ENCODE data around the gene RNF125. TPM values are rescaled to one million over a fixed set of nuclear protein-coding genes. Genes with fewer than 3 reads are reported as not detected.

Gene RNF125
- polyA plus RNA-seq, 1 of the 3 experiments (the other 2 are of a cell fraction), result 0.05 TPM

GRCh38 chr18:32037616-32038015 lies 19.0 kb downstream of the RNF125 start:
- POLR2A ChIA-PET, result no interaction called here
- WGBS (ENCODE audit: low lambda C conversion rate), result 83% methylated on average over 10 of the region's 10 CpGs
- CTCF ChIA-PET, result no interaction called here

GRCh38 chr18:32040936-32041335 lies 22.3 kb downstream of the RNF125 start:
- Histone ChIP-seq H3K36me3 (replicated peaks in 1 of 2; ENCODE audit: control insufficient read depth in 1 of 2, insufficient read depth in 2 of 2, low read length in 1 of 2) (no peaks in the 10 kb centered on the region), H3K9me2 (no peaks in the 10 kb centered on the region), H4K20me1 (ENCODE audit: insufficient read depth) (no peaks in the 10 kb centered on the region), H3K9me3 (no peaks in the 10 kb centered on the region), H3K4me2 (no peak overlapping the region), H3K4me3 (ENCODE audit: low read depth in 2 of 2, low read length in 1 of 2) (no peak overlapping the region), H2AFZ (ENCODE audit: low read depth) (no peak overlapping the region), H3K4me1 (ENCODE audit: control insufficient read depth in 1 of 2, insufficient read depth in 2 of 2, low read depth in 1 of 2, low read length in 1 of 2) (no peaks in the 10 kb centered on the region), H3K9ac (no peak overlapping the region), H3K27ac (ENCODE audit: low read depth in 2 of 2, low read length in 1 of 2) (no peak overlapping the region), H3K79me2 (ENCODE audit: insufficient read depth) (no peaks in the 10 kb centered on the region), H3F3A (replicated peaks; ENCODE audit: insufficient read depth) (no peaks in the 10 kb centered on the region), H3K27me3 (ENCODE audit: insufficient read depth) (no peaks in the 10 kb centered on the region)
- CTCF ChIA-PET, result no interaction called here
- no peak for TF ChIP-seq RCOR1 (IDR thresholded peaks at IDR 0.05; ENCODE audit: low read length)
- no peak for TF ChIP-seq MEF2A (IDR thresholded peaks at IDR 0.05; ENCODE audit: borderline replicate concordance, low read depth)
- TF ChIP-seq GABPA (IDR thresholded peaks at IDR 0.05; ENCODE audit: low read depth), result no peak
- no peak for TF ChIP-seq USF1 (IDR thresholded peaks at IDR 0.05; ENCODE audit: borderline replicate concordance, low read depth)
- no peak for TF ChIP-seq CHD2 (IDR thresholded peaks at IDR 0.05; ENCODE audit: low read length, partially characterized antibody)
- 52% methylated on average over 3 of the region's 3 CpGs for WGBS (ENCODE audit: low lambda C conversion rate)
- no peak for DNase-seq
- POLR2A ChIA-PET, result no interaction called here

More at GRCh38 chr18:32037616-32038015, 19.0 kb downstream of the RNF125 start:
- no peak overlapping the region for H2AFZ ChIP-seq (ENCODE audit: low read depth)
- H3K4me1 ChIP-seq (ENCODE audit: control insufficient read depth in 1 of 2, insufficient read depth in 2 of 2, low read depth in 1 of 2, low read length in 1 of 2), result no peaks in the 10 kb centered on the region
- H3K36me3 ChIP-seq (replicated peaks in 1 of 2; ENCODE audit: control insufficient read depth in 1 of 2, insufficient read depth in 2 of 2, low read length in 1 of 2), result no peaks in the 10 kb centered on the region
- no peaks in the 10 kb centered on the region; the same call in 1 of the 2 replicates for H3K27me3 ChIP-seq (ENCODE audit: insufficient read depth)
- no peaks in the 10 kb centered on the region for H3K9me2 ChIP-seq
- H3K4me2 ChIP-seq, result no peak overlapping the region
- H3K9ac ChIP-seq, result no peak overlapping the region
- H4K20me1 ChIP-seq (ENCODE audit: insufficient read depth), result no peaks in the 10 kb centered on the region
- H3K9me3 ChIP-seq, result no peaks in the 10 kb centered on the region
- DNase-seq, result no peak
- H3K27ac ChIP-seq (ENCODE audit: low read depth in 2 of 2, low read length in 1 of 2), result no peak overlapping the region
- H3K4me3 ChIP-seq (ENCODE audit: low read depth in 2 of 2, low read length in 1 of 2), result no peak overlapping the region
- H3K79me2 ChIP-seq (ENCODE audit: insufficient read depth), result no peaks in the 10 kb centered on the region
- TF ChIP-seq POLR2AphosphoS5 (IDR thresholded peaks at IDR 0.05; ENCODE audit: low read depth, low read length) (no peak), FOSL2 (IDR thresholded peaks at IDR 0.05; ENCODE audit: borderline replicate concordance, low read depth) (no peak), MAX (IDR thresholded peaks at IDR 0.05; ENCODE audit: low read depth) (no peak), YY1 (IDR thresholded peaks at IDR 0.05; ENCODE audit: low read depth) (no peak), SIN3A (IDR thresholded peaks at IDR 0.05; ENCODE audit: borderline replicate concordance, low read depth, low read length) (no peak), TAF1 (IDR thresholded peaks at IDR 0.05; ENCODE audit: borderline replicate concordance, low read depth, low read length) (no peak)
- no peaks in the 10 kb centered on the region for H3F3A ChIP-seq (replicated peaks; ENCODE audit: insufficient read depth)

GRCh38 chr18:32042337-32042736 lies 23.7 kb downstream of the RNF125 start:
- H3K27me3 ChIP-seq (ENCODE audit: insufficient read depth), result no peaks in the 10 kb centered on the region
- H2AFZ ChIP-seq (ENCODE audit: low read depth), result no peak overlapping the region
- POLR2A ChIA-PET, result no interaction called here
- no peaks in the 10 kb centered on the region for H3F3A ChIP-seq (replicated peaks; ENCODE audit: insufficient read depth)
- H3K36me3 ChIP-seq (replicated peaks in 1 of 2; ENCODE audit: control insufficient read depth in 1 of 2, insufficient read depth in 2 of 2, low read length in 1 of 2), result no peaks in the 10 kb centered on the region
- no peak overlapping the region for H3K9ac ChIP-seq
- no peak overlapping the region for H3K4me3 ChIP-seq (ENCODE audit: low read depth in 2 of 2, low read length in 1 of 2)
- no peaks in the 10 kb centered on the region for H3K4me1 ChIP-seq (ENCODE audit: control insufficient read depth in 1 of 2, insufficient read depth in 2 of 2, low read depth in 1 of 2, low read length in 1 of 2)
- H3K27ac ChIP-seq (ENCODE audit: low read depth in 2 of 2, low read length in 1 of 2), result no peak overlapping the region
- no peaks in the 10 kb centered on the region for H4K20me1 ChIP-seq (ENCODE audit: insufficient read depth)
- no peak overlapping the region for H3K4me2 ChIP-seq
- DNase-seq, result no peak
- H3K9me2 ChIP-seq, result no peaks in the 10 kb centered on the region
- CTCF ChIA-PET, result interaction anchor here (0.9 to 1.9 kb wide), 2 partner anchors 13 to 22 kb away, joined by 3 to 5 read pairs; no protein-coding TSS in a partner anchor
- H3K79me2 ChIP-seq (ENCODE audit: insufficient read depth), result no peaks in the 10 kb centered on the region
- no peaks in the 10 kb centered on the region for H3K9me3 ChIP-seq
- TF ChIP-seq ELF1 (IDR thresholded peaks at IDR 0.05) (no peak), MAX (IDR thresholded peaks at IDR 0.05; ENCODE audit: low read depth) (no peak), YY1 (IDR thresholded peaks at IDR 0.05; ENCODE audit: low read depth) (no peak), ZBTB33 (IDR thresholded peaks at IDR 0.05; ENCODE audit: borderline replicate concordance, low read depth) (no peak), GABPA (IDR thresholded peaks at IDR 0.05; ENCODE audit: low read depth) (no peak), IRF3 (IDR thresholded peaks at IDR 0.05; ENCODE audit: low read depth, low read length) (no peak), USF1 (IDR thresholded peaks at IDR 0.05; ENCODE audit: borderline replicate concordance, low read depth) (no peak), NFIC (IDR thresholded peaks at IDR 0.05; ENCODE audit: borderline replicate concordance) (no peak), FOSL2 (IDR thresholded peaks at IDR 0.05; ENCODE audit: borderline replicate concordance, low read depth) (no peak), USF2 (IDR thresholded peaks at IDR 0.05; ENCODE audit: borderline replicate concordance, low read depth, low read length) (no peak)
